Hematopoietic multipotent progenitor cell treated with erythropoietin and hydrocortisone succinate and interleukin-3 and kit ligand, for 4 days (in vitro differentiated cells): ENCODE data around the gene ADGRB3.
"Not testable (repeated sequence)": the region's sequence is repeated elsewhere in the genome, so short reads cannot be mapped to it uniquely, and the experiment has no call there.

Experiments
- DNase-seq: peaks from one replicate; pipeline ENCODE4 v3.0.0-alpha.2; 2015

Gene ADGRB3

GRCh38 chr6:68967549-68968300 lies 332.6 kb downstream of the ADGRB3 start:
- DNase-seq: peak; percentile 86

DNA sequence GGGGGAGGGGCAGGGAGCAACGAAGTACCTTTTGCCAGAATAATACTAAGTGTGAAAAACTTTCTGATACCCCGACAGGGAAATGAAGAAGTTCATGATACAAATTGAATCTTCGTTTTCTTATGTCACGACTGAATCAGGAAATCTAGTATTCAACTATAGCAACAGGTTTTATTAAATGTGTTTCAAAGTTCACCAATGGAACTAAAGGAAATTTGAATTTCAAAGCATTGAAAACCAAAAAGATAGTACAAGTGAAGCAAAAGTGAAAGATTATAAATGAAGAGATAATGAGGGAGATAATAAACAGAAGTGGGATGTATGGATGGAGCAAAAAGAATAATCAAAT lies 333.2 kb downstream of the ADGRB3 start:
- DNase-seq: no peak

DNA sequence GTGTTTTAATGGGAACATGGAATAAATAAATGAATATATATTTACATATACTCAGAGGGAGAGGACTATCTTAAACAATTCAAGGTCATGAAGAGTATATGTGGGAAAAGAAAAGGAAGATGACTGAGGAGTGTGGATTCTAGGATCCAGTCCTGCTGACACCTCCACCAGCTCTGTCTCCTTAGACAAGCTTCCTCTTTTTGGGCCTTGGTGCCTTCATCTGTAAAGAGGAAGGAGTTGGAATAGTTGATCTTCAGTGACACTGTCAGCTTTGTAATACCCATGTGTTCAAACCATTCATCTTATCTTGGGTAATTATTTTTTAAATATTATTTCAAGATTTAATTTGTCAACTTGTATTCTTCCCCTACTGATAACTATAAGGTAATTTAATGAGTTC lies 338.0 kb downstream of the ADGRB3 start:
- DNase-seq: peak; percentile 30

- DNase-seq: no peak
These were observed 340.0 kb downstream of the ADGRB3 start for GRCh38 chr6:68975064-68975463.

DNA sequence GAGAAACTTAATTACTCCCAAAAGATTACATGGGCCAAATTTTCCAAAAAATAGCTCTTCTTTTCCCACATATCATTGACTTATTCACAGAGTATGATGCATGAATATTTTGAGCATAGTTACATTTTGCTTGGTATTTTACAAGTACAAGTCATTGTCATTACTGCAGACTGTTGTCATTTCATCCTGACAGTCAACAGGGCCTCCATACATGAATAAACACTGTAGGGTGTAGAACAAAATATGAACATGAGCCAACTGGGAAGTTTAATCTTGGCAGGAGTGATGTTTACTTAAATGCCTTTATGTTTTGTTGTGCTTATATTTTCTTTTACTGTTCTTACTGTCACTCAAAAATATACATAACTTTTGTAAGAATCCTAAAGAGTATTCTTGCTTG lies 340.7 kb downstream of the ADGRB3 start:
- DNase-seq: no peak

DNA sequence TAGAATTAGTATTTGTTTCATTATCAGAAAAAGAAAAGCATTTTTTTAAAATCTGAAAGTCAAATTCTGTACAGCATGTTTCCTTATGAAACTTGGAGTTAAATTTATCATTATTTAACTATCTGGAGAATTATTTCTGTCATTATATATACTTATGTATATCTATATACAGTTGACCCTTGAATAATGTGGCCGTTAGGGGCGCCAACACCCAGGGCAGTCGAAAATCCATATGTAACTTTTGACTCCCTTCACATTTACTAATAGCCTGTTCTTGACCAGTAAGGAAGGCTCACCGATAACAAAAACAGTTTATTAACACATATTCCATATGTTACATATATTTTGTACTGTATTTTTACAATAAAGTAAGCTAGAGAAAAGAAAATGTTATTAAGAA lies 341.2 kb downstream of the ADGRB3 start:
- DNase-seq: no peak

DNA sequence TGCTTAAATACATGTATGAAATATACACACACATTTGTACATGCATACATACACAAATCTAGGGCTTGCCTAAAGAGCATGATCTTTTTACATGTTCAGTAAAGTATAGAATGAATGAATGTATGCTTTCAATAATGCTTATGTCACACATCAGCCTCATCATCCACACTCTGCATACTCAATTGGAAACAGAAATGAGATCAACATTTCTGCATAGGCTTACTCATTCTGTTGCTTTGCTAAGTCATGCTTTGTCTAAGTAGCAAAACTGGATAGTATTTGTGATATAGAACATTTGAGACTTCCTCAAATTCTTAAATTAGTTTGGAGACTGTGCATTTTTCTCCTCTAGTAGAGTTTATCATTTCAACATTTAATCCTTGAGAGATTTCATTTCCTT lies 343.3 kb downstream of the ADGRB3 start:
- DNase-seq: peak; percentile 11

- not testable (repeated sequence) for DNase-seq
These were observed 346.6 kb downstream of the ADGRB3 start for GRCh38 chr6:68981668-68982067.

- DNase-seq: no peak
These were observed 353.6 kb downstream of the ADGRB3 start for GRCh38 chr6:68988698-68989097.

GRCh38 chr6:68990317-68990716 lies 355.2 kb downstream of the ADGRB3 start:
- no peak for DNase-seq

- no peak for DNase-seq
These were observed 358.8 kb downstream of the ADGRB3 start for GRCh38 chr6:68993911-68994310.

DNA sequence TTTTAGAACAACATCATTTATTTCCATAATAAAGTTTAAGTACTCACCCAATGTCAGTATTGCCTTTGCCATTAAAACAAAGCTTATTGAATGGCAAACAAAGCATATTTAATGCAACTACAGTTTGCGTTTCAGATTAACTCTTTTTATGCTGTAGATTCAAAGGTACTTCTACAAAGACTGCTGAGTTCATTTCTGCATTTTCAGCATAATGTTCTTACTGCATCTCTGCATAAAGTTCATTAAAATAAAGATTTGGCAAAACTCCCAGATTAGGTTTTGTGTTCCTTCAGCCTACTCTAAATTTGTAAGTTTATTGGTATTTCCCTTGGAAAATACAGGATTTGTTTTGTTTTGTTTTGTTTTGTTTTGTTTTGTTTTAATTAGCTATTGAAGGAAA lies 359.4 kb downstream of the ADGRB3 start:
- DNase-seq: no peak

DNA sequence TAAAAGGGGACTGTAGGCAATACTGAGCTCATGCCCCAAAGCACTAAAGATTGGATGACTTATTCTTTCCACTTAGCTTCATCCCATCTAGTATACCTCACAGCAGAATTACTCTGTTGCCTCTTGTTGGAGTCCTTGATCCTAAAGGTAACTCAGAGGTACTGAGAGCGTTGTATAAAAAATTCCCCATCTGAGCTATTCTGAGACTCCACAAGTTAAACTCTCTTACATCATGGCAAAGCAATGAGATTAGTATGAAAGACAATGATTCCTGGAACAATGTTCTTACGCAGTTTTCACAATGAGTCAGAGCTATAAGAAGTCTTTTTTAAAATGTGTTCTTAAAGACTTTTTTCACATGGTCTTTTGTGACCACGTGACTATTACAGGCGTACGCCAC lies 370.1 kb downstream of the ADGRB3 start:
- DNase-seq: no peak

DNA sequence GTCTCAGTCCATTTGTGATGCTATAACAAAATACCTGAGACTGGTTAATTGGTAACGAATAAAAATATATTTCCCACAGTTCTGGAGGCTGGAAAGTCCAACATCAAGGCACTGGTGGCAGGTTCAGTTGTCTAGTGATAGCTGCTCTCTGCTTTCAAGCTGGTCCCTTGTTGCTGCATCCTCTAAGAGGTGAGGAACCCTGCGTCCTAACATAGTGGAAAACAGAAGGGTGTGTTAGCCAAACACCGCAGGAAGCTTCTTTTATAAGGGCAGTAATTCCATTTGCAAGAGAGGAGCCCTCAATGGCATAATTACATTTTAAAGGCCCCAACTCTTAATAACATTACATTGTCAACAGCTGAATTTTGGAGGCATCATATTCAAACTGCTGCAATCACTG lies 372.7 kb downstream of the ADGRB3 start:
- no peak for DNase-seq

DNA sequence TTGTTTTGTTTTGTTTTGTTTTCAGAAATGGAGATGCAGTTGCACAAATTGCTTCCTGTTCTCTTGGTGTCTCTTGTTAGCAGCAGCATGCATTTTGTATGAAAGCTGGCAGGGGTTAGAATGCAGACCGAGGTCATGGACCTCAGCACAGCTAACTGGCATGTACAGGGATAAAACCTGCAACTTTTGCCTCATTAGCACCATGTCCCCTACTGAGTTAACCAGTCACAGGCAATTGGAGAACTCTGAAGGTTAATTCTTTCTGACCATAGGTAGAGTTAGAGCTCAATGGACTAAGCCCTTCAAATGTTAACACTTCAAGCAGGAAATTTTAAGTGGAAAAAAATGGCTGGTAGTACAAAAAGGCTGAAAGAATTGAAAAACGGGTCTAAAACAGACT lies 377.1 kb downstream of the ADGRB3 start:
- no peak for DNase-seq

DNA sequence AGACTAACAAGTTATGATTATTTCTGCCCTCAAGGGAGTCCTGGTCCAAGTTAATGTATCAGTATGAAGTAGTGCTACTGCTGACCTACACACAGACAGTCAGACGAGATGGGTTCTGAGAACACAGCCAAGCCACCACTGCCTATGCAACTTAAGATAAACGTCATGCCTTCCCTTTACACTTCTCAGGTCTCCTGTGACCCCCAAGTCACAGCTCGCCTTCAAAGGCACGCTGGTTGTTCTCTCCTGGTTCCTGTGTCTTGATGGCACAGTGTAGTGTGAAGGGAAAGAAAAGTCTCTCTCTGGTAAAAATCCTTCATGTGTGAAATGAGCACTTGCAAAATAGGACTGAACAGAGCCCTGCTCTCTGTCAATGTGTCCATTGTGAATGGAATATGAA lies 377.8 kb downstream of the ADGRB3 start:
- DNase-seq: no peak

DNA sequence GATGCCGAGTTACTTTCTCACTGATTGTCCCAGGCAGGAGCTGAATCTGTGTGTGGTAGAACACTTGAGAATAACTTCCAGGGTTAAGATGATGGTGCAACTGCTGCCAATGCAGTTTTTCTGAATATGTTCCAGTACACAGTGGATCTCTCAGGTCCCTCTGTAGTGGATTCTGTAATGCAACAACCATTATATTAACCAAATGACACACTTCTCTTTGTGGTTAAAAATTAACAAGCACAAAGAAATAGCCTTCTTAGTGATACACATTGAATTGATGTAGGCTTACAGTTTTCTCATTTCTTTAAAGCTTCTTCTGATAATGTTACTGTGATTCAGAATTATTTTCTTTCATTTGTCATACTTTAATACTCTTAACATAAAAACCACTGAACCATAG lies 383.8 kb downstream of the ADGRB3 start:
- DNase-seq: no peak

GRCh38 chr6:69019832-69020231 lies 384.8 kb downstream of the ADGRB3 start:
- no peak for DNase-seq

DNA sequence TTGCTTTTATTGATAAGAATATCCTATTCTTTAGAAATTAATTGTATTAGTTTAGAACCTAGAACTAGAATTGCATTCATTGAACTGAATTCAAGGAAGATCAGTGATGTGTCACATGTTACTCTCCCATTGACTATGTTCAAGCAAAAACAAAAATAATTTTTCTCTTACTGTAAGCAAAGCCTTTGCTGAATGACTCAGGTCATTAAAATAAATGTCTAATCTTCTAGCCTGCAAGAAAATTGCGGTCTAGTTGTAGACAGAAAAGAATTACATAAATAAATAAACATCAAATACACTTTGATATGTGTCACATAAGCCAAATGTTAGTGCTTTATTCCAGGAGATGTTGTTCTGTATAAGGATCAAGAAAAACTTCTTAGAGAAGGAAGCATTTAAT lies 387.9 kb downstream of the ADGRB3 start:
- DNase-seq: no peak

- no peak for DNase-seq
These were observed 391.2 kb downstream of the ADGRB3 start for GRCh38 chr6:69026243-69026642.

- no peak for DNase-seq
These were observed 391.6 kb downstream of the ADGRB3 start for GRCh38 chr6:69026715-69027114.

GRCh38 chr6:69027861-69028260 lies 392.8 kb downstream of the ADGRB3 start:
- no peak for DNase-seq

- no peak for DNase-seq
These were observed 403.8 kb downstream of the ADGRB3 start for GRCh38 chr6:69038841-69039240.

DNA sequence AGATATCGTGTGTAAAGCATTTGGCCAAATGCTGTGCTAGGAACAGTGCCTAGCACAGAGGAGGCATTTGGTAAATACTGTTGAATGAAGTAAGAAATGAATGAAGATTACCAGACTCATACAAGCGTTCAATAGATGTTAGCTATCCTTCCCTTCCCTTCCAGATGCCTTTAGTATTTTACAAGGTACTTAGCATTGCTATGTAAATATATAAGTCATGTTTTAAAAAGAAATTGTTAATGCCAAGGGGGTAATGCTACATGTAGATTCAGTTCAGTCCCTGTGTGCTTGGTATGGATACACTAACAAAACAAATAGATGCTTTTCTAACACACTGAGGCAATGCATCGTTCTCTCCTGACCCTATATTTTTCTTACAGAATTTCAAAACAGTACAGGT lies 407.2 kb downstream of the ADGRB3 start:
- DNase-seq: no peak

DNA sequence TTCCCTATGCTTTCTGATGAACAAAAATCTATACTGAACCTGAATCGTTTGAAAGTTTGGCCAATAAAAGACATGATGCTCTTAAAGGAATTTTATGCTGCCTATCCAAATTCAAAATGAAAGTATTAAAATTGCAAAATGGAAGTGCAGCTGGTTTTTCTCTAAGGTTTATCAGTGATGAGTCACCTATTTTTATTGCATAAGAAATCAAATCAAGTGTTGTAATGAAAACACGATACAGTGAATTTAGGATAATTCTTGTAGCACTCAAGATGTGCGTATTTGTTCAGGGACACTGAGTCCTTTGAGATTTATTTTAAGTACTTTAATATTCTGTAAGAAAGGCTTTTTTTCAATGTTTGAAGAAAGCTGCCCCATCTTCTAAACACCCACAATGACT lies 409.5 kb downstream of the ADGRB3 start:
- DNase-seq: no peak

GRCh38 chr6:69059413-69059812 lies 424.3 kb downstream of the ADGRB3 start:
- DNase-seq: no peak
